ENCODE data around the gene ADGB.

The ADGB gene

DNA sequence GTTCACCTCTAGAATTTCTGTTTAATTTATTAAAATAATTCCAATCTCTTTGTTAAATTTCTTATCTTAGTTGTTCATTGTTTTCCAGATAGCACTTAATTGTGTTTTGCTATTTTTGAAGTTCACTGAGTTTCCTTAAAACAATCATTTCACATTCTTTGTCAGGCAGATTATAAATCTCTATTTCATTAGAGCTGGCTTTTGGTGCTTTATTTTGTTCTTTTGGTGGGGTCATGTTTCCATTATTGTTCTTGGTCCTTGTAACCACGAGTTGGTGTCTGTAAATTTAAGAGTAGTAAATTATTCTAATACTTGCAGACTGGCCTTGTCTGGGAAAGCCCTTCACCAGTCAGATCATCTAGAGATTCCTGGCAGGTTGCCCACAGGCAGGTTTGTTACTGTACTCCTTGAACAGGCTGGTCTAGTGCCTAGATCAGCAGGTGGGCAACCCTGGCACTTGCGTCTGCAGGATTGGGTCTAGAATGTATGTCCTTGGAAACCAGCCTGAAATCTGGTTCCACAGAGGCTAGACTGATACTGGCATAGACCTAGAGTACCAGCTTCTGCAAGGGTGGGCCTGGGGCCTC lies 110.4 kb downstream of the ADGB start:
- Histone ChIP-seq H2AFZ (ENCODE audit: low read depth, low read length) (no peak overlapping the region), H3K27ac (ENCODE audit: low read length) (no peak overlapping the region), H3K4me3 (ENCODE audit: low read length) (no peak overlapping the region), H3K4me2 (ENCODE audit: low read length) (no peak overlapping the region), H3K36me3 (replicated peaks; ENCODE audit: low read depth, low read length) (no peaks in the 10 kb centered on the region), H3K9me3 (ENCODE audit: insufficient read depth, low read length) (no peaks in the 10 kb centered on the region), H3K4me1 (ENCODE audit: low read length) (no peaks in the 10 kb centered on the region), H4K20me1 (ENCODE audit: insufficient read depth, low read length) (no peaks in the 10 kb centered on the region), H3K79me2 (ENCODE audit: low read length) (no peaks in the 10 kb centered on the region), H3K27me3 (ENCODE audit: low read depth, low read length) (no peaks in the 10 kb centered on the region), H3K9ac (ENCODE audit: low read length) (no peak overlapping the region)
- TF ChIP-seq, protein P1, sequence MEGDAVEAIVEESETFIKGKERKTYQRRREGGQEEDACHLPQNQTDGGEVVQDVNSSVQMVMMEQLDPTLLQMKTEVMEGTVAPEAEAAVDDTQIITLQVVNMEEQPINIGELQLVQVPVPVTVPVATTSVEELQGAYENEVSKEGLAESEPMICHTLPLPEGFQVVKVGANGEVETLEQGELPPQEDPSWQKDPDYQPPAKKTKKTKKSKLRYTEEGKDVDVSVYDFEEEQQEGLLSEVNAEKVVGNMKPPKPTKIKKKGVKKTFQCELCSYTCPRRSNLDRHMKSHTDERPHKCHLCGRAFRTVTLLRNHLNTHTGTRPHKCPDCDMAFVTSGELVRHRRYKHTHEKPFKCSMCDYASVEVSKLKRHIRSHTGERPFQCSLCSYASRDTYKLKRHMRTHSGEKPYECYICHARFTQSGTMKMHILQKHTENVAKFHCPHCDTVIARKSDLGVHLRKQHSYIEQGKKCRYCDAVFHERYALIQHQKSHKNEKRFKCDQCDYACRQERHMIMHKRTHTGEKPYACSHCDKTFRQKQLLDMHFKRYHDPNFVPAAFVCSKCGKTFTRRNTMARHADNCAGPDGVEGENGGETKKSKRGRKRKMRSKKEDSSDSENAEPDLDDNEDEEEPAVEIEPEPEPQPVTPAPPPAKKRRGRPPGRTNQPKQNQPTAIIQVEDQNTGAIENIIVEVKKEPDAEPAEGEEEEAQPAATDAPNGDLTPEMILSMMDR (IDR thresholded peaks at IDR 0.05; ENCODE audit: low read depth, low read length) = no peak
- no peak for TF ChIP-seq EZH2phosphoT487 (IDR thresholded peaks at IDR 0.05; ENCODE audit: low read depth)

DNA sequence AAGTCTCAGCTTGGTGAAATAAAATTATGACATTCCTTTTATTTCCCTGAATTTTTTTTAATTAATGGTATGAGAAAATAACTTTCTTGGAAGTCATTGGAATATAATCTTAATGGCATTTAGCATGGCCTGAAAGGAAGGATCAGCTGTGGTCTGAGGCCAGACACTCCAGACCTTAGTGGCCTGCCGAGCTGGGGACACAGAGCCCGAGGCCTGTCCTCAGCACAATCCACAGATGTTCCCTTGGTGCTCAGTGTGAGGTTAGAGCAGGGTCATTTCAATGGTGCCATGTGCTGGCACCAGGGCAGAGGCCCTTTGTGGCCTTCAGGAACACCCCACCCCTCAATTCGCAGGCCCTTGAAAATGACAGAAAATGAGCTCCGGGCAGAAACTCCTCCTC lies 120.6 kb downstream of the ADGB start:
- Histone ChIP-seq H4K20me1 (ENCODE audit: insufficient read depth, low read length) (no peaks in the 10 kb centered on the region), H3K79me2 (ENCODE audit: low read length) (no peaks in the 10 kb centered on the region), H3K27ac (ENCODE audit: low read length) (no peak overlapping the region), H2AFZ (ENCODE audit: low read depth, low read length) (no peak overlapping the region), H3K4me2 (ENCODE audit: low read length) (no peak overlapping the region), H3K27me3 (ENCODE audit: low read depth, low read length) (no peaks in the 10 kb centered on the region), H3K9me3 (ENCODE audit: insufficient read depth, low read length) (no peaks in the 10 kb centered on the region), H3K36me3 (replicated peaks; ENCODE audit: low read depth, low read length) (no peaks in the 10 kb centered on the region), H3K9ac (ENCODE audit: low read length) (no peak overlapping the region), H3K4me3 (ENCODE audit: low read length) (no peak overlapping the region), H3K4me1 (ENCODE audit: low read length) (no peaks in the 10 kb centered on the region)
- TF ChIP-seq EZH2phosphoT487 (IDR thresholded peaks at IDR 0.05; ENCODE audit: low read depth) = no peak
- TF ChIP-seq, protein P1 (IDR thresholded peaks at IDR 0.05; ENCODE audit: low read depth, low read length) = no peak

DNA sequence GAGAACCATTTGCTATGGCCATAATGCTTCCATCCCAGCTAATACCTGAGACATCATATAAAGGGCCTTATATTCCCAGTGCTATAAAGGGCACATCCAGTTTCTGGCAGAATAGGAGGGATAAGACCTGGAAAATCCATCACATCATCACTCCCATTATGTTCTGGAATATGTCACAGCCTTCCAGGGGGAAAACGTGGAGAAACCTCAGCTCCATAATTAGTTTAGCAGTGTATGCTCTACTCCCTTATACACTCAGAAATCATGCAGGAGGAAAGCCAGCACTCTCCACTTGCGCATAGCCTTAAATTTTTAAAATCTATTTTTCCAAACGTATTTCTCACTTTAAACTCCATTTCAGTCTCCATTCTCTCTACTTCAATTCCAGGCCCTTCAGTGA lies 140.9 kb downstream of the ADGB start:
- Histone ChIP-seq H3K79me2 (ENCODE audit: low read length) (no peaks in the 10 kb centered on the region), H3K9ac (ENCODE audit: low read length) (no peak overlapping the region), H4K20me1 (ENCODE audit: insufficient read depth, low read length) (no peaks in the 10 kb centered on the region), H3K9me3 (ENCODE audit: insufficient read depth, low read length) (no peaks in the 10 kb centered on the region), H3K4me3 (ENCODE audit: low read length) (no peak overlapping the region), H2AFZ (ENCODE audit: low read depth, low read length) (no peak overlapping the region), H3K4me1 (ENCODE audit: low read length) (no peaks in the 10 kb centered on the region), H3K4me2 (ENCODE audit: low read length) (no peak overlapping the region), H3K27ac (ENCODE audit: low read length) (no peak overlapping the region), H3K27me3 (ENCODE audit: low read depth, low read length) (no peaks in the 10 kb centered on the region), H3K36me3 (replicated peaks; ENCODE audit: low read depth, low read length) (no peaks in the 10 kb centered on the region)
- no peak for TF ChIP-seq EZH2phosphoT487 (IDR thresholded peaks at IDR 0.05; ENCODE audit: low read depth)
- TF ChIP-seq, protein P1 (IDR thresholded peaks at IDR 0.05; ENCODE audit: low read depth, low read length) = no peak

DNA sequence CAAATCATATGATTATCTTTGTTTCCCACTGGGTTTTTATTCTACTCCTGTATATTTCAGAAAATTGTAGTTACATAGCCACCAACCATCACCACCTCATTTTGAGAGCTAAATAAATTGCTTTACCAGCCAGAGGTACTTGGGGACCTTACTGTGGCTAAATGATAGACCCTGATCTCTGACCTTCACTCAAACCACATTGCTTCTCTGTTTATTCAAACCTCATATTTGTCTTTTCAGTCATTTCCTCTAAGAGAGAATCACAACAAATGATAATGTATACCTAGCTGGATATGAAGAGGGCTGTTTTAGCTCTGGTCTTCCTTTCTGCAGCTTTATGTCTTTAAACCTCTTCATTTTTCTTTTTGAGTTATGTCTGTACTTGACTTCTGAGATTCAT lies 142.8 kb downstream of the ADGB start:
- no peak overlapping the region for H3K9ac ChIP-seq (ENCODE audit: low read length)
- no peaks in the 10 kb centered on the region for H4K20me1 ChIP-seq (ENCODE audit: insufficient read depth, low read length)
- TF ChIP-seq, protein P1 (IDR thresholded peaks at IDR 0.05; ENCODE audit: low read depth, low read length) = no peak
- no peak for TF ChIP-seq EZH2phosphoT487 (IDR thresholded peaks at IDR 0.05; ENCODE audit: low read depth)
- H3K4me2 ChIP-seq (ENCODE audit: low read length) = no peak overlapping the region
- no peaks in the 10 kb centered on the region for H3K9me3 ChIP-seq (ENCODE audit: insufficient read depth, low read length)
- no peaks in the 10 kb centered on the region for H3K4me1 ChIP-seq (ENCODE audit: low read length)
- no peak overlapping the region for H3K27ac ChIP-seq (ENCODE audit: low read length)
- H2AFZ ChIP-seq (ENCODE audit: low read depth, low read length) = no peak overlapping the region
- H3K27me3 ChIP-seq (ENCODE audit: low read depth, low read length) = no peaks in the 10 kb centered on the region
- H3K36me3 ChIP-seq (replicated peaks; ENCODE audit: low read depth, low read length) = no peaks in the 10 kb centered on the region
- H3K79me2 ChIP-seq (ENCODE audit: low read length) = no peaks in the 10 kb centered on the region
- H3K4me3 ChIP-seq (ENCODE audit: low read length) = no peak overlapping the region
